HG02571 (cell line): ENCODE data around the gene FAM237A.

Experiments
- ATAC-seq: cut with Tn5 transposase; IDR thresholded peaks from one replicate; pipeline ENCODE4 v1.9.1; 2021; ENCODE audit warnings: mild to moderate bottlenecking, moderate library complexity; ENCODE audit not compliant: unreplicated experiment

Gene FAM237A

GRCh38 chr2:206688453-206688852 lies 46.2 kb downstream of the FAM237A start:
- no peak for ATAC-seq

GRCh38 chr2:206688990-206689389 lies 46.7 kb downstream of the FAM237A start:
- ATAC-seq, result no peak

GRCh38 chr2:206692971-206693370 lies 50.7 kb downstream of the FAM237A start:
- ATAC-seq, result no peak

DNA sequence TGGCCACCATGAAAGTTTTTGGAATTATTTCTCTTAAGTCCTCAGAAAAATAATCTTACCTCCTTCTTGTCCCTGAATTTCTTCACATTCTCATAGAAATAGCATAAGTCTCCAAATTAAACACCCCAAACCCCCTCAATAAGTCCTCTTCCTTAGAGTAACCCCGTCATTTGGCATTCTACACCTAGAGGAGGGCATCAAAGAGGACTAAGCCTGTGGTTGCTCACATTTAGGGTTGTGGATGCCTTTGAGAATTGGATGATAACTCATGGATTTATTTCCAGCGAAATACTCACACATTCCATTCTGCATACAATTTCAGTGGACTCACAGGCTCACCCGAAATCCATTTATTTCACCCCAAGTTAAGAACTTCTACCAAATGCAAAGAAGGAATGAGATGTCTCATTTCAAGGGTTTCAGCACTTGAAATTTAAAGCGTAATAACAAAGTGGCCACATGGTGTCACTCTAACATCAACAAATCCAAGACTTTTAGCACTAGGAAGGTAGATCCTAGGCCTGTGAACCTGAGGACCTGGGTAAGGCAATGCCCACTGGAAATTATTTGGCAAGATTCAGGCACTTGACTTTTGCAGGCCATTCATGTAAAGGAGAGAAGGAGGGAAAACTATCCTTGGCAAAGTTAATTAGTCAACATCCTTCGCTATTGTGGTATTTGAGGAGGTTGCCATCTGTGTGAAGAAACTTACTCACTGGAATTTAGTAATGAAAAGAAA lies 51.3 kb downstream of the FAM237A start:
- no peak for ATAC-seq

GRCh38 chr2:206696910-206697309 lies 54.6 kb downstream of the FAM237A start:
- ATAC-seq, result no peak

DNA sequence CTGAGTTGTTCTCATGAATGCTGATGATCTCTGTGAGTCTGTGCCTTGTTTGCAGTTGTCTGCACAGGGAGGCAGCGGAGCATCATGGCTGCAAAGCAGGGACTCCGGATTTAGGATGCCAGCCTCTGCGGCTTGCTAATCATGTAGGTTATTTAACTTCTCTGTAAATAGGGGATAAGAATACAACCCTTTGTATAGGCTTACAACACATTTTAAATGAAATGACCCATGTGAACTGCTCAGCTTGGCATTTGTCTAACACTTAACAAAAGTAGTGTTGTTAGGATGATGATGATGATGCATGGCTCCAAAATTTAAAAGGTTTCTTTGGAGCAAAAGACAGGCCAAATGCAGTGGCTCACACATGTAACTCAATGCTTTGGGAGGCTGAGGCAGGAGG lies 56.5 kb downstream of the FAM237A start:
- ATAC-seq, result no peak
